GM18508 (cell line): ENCODE measurements around the gene PHLDA3.

Source experiments
- ATAC-seq: cut with Tn5 transposase; IDR thresholded peaks from one replicate; pipeline ENCODE4 v1.9.1; 2021; ENCODE audit warnings: moderate number of reproducible peaks; ENCODE audit not compliant: insufficient read depth, unreplicated experiment

PHLDA3 gene

DNA sequence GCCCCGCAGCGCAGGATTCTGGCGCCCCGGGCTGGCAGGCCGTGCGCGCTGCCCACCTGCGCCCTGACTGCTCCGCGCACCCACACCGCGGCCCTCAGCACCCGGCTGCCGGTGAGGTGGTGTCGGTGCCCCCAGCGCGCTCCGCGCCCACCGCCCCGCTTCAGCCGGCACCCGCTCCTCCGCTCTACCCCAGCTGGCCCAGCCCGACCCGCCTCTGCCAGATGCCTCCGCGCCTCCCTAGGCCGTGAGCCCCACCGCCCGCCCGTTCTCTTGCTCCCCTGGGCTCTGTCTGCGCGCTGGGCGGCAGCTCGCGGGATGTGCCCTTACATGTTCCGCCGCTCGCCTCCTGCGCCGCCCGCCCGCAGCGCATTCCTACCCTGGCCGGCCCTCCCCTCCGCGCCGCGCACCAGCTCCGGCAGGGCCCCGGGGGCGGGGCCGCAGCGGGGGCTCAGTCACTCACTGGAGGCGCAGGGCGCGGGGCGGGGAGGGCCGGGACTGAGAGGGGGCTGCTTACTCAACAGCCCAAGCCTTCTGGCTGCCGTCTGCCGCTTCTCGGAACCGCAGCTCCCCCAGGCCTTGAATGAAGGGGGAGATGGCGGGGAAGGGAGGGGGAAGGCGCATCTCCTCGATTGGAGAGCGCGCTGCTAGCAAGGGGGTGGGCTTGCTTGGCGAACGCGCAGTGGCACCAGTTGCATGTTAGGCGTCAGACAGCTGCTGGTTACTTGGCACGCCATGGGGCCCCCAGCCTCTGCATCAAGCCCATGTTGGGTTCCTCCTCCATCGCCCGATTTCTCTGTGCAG lies at the start of gene PHLDA3:
Gene PHLDA3, minus strand, starts transcription at position 345 of the 801 bp plus-strand sequence. CDS start 402 bp downstream, outside the sequence.
- ATAC-seq = no peak

DNA sequence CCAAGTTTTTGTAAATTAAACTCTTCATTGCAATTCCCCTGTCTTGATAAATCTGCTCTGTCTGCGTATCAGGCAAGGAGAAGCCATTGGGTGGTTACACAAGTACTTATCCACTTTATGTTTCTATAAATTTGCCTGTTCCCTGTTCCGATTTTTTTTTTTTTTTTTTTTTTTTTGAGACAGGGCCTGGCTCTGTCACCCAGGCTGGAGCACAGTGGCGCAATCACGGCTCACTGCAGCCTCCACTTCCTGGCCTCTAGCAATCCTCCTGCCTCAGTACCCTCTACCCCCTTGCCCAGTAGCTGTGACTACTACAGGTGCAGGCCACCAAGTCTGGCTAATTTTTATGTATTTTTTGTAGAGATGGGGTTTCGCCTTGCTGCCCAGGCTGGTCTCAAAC lies 49.1 kb upstream of the PHLDA3 start:
- ATAC-seq = no peak

DNA sequence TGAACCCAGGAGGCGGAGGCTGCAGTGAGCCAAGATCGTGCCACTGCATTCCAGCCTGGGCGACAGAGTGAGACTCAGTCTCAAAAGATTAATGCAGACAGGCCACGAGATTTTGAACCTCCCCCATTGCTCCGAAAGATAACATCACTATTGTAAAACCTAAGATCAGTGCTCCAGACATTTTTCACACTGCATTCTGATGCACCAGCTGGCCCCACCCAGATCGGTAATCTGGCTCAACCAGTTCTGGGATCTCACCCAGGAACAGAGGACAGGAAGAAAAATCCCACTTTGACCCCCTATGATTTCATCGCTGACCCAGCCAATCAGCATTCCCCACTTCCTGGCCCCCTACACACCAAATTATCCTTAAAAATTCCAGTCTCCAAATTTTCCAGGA lies 48.6 kb upstream of the PHLDA3 start:
- ATAC-seq = no peak

GRCh38 chr1:201516511-201517127 lies 47.6 kb upstream of the PHLDA3 start:
- no peak for ATAC-seq

DNA sequence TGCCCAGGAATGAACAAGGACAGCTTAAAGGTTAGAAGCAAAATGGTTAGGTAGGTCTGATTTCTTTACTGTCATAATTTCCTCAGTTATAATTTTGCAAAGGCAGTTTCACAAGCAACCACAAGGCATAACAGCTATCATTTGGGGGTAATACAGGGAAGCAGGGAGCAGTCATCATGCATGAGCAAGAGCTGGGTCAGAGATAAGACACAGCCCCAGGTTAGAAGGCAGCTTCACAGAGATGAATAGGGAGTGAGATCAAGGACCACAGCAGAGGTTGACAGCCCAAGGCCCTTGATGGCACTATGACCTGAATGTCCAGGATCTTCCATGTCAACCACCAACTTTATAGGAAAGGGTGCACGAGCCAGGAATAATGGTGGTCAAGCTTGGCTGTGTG lies 46.9 kb upstream of the PHLDA3 start:
- ATAC-seq = no peak

DNA sequence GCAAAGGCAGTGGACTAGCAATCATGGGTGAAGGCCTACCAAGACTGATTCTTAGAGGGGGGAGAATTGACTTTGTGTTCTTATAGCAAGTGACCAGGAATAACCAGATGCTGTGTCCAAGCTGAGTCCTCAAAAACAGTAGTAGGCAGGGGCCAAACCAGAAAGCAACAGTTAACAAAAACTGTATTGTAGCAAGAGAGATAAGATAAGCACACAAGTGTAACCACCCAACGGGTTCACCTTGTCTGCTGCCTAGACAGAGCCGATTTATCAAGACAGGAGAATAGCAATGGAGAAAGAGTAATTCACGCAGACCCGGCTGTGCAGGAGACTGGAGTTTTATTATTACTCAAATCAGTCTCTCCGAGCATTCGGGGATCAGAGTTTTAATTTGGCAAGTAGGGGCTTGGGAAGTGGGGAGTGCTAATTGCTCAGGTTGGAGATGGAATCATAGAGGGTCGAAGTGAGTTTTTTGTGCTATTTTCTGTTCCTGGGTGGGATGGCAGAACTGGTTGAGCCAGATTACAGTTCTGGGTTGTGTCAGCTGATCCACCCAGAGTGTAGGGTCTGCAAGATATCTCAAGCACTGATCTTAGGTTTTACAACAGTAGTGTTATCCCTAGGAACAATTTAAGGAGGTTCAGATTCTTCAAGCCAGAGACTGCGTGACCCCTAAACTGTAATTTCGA lies 46.2 kb upstream of the PHLDA3 start:
- ATAC-seq = no peak

DNA sequence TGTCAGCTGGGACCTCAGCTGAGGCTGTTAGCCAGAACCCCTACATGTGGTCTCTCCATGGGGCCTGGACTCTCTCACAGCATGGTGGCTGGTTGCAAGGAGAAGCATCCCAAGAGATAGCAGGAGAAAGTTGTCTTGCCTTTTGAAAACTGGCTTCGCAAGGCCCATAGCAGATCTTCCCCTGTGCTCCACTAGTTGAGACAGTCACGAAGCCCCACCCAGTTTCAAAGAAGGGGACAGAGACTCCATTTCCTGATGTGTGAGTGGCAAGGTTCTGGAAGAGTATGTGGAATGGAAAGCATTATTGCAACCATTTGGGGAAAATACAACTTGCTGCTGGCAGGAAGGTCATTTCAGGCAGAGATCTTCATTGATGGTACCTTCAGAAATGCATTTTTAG lies 45.5 kb upstream of the PHLDA3 start:
- no peak for ATAC-seq

- ATAC-seq = no peak
Observed at GRCh38 chr1:201513498-201514243, 44.7 kb upstream of the PHLDA3 start.

- ATAC-seq = no peak
Observed at GRCh38 chr1:201511941-201512539, 43.1 kb upstream of the PHLDA3 start.

DNA sequence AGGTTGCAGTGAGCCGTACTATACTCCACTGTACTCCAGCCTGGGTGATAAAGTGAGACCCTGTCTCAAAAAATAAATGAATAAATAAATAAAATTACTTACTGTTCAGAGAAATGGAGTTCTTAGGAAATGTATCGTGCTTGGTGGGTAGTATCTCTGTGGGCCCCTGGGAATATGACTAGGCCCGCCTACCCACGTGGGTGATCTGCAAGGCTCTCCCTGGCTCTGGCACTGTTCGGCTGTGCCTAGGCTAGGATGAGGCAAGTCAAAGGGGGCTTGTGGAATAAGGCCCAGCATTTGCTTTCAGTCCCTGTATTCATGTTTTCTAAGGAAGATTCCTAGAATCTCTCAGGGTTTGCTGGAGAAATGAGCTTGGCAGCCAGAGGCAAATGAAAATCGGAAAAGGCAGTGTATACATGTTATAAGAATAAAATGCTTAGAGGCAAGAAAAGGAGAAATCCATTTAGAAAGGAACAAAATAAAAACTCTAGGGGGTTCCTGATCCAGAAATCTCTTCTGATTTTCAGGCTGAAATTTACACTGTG lies 42.5 kb upstream of the PHLDA3 start:
- ATAC-seq = no peak

- ATAC-seq = no peak
Observed at GRCh38 chr1:201510734-201511133, 41.7 kb upstream of the PHLDA3 start.

GRCh38 chr1:201509601-201510374 lies 40.8 kb upstream of the PHLDA3 start:
- ATAC-seq = no peak

GRCh38 chr1:201508809-201509208 lies 39.8 kb upstream of the PHLDA3 start:
- ATAC-seq = no peak

DNA sequence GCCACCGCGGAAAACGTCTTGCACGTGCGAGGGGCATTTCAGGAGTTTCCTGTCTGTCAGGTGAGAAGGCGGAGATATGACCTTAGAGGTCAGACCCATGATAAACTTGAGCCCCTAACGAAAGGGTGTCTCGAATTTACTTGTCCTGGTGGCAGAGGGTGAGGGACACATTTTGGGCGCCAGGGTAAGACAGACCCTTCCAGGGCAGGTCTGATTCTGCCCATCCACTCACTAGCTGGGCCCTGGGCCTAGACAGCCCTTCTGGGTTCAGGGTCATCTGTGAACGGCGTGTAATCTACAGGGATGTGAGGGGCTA lies 38.3 kb upstream of the PHLDA3 start:
- no peak for ATAC-seq

GRCh38 chr1:201506557-201507359 lies 37.8 kb upstream of the PHLDA3 start, which contains the start of gene CSRP1:
TSS of gene CSRP1 (minus strand) at chr1:201507123. CDS start at chr1:201496303, 10,820 bp downstream.
- ATAC-seq = no peak

DNA sequence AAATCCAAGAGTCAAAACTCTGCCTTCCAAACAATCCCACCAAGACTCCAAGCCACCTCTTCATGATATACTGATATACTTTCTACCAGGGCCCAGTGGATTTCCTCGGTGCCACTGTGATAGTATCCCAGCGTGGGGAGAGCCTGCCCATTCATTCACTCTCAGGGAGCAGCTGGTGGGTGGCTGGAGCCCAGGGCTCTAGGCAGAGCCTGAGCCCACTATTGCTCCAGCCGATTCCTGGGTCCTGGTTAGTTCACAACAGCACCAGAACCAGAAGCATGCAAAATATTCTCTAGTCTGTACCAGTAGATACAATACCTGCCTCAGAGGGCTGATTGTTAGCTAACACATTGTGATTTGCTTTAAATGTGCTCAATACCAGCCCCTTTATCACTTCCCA lies 37.1 kb upstream of the PHLDA3 start:
- no peak for ATAC-seq

DNA sequence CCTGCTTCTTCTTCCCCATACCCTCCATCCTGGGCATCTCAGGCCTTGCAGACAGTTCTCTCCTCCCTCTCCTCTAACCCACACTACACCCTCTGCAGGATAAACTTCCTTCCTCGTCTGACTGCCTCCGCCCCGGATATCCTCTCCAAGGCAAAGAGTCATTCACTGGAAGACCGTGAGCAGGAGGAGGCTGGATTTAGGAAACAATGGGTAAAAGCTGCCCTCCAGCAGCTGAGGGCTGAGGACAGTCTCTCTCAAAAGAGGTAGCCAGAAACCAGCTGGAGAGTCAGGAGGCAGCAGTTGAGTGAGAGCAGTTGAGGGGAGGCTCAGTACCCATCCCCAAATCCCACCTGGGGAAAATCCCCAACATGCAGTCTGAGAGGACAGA lies 36.5 kb upstream of the PHLDA3 start:
- no peak for ATAC-seq

DNA sequence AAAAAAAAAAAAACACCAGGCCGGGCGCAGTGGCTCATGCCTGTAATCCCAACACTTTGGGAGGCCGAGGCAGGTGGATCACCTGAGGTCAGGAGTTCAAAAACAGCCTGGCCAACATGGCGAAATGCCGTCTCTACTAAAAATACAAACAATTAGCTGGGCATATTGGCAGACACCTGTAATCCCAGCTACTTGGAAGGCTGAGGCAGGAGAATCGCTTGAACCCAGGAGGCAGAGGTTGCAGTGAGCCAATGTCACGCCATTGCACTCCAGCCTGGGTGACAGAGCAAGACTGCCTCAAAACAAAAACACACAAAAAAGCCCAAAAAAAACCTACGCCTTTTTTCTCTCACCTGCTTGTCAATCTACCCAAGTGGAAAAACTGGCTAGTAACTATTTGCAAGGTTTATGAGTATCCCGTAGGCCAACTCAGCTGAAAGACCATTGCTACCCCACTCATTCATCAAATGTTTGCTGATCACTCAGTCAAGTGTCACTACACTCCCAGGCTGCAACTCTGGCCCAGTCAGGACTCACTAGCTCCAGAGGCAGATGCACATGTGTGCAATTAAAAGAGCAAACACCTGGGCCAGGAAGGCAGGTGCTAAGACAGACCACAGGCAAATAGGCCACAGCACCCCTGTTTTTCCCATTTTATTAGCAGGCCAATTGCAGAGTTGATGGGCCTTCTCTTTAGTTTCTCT lies 36.0 kb upstream of the PHLDA3 start:
- ATAC-seq = no peak
